Mammary epithelial cell (primary cell): ENCODE measurements around the gene MEP1B.

Experiments
- CTCF ChIP-seq, 2 donors: IDR thresholded peaks in 1 of 2; conservative IDR thresholded peaks in 1 of 2; 2 replicates each; pipeline ENCODE4 v1.5.1; 2011 to 2012; ENCODE audit warnings: inconsistent platforms in 2 of 2, low read length in 2 of 2, mild to moderate bottlenecking in 2 of 2, control low read depth in 1 of 2, low read depth in 1 of 2; ENCODE audit not compliant: insufficient read depth in 1 of 2; ENCODE audit errors: extremely low read depth in 1 of 2
- EZH2 ChIP-seq: IDR thresholded peaks from 2 replicates; pipeline ENCODE4 v1.6.1; 2012; ENCODE audit warnings: low read length, inconsistent platforms, borderline replicate concordance

GRCh38 chr18:32174719-32175118, 15.1 kb upstream of the MEP1B start:
- TF ChIP-seq CTCF (conservative IDR thresholded peaks at IDR 0.05 in 1 of 2, IDR thresholded peaks at IDR 0.05 in 1 of 2; ENCODE audit: extremely low read depth in 1 of 2, insufficient read depth in 1 of 2, low read depth in 1 of 2, low read length in 2 of 2) (no peak), EZH2 (no peak)
